Endothelial cell (in vitro differentiated cells): Measurements from ENCODE around the gene THSD7A. TPM values are rescaled to one million over a fixed set of nuclear protein-coding genes. Genes with fewer than 3 reads are reported as not detected.

Experiments
- DNase-seq: peaks from one replicate; pipeline ENCODE4 v3.0.0; 2021; ENCODE audit warnings: low spot score
- H3K27ac Mint-ChIP-seq: one replicate; pipeline ENCODE4 v1.8.0; 2021; ENCODE audit warnings: mixed read lengths, inconsistent platforms; ENCODE audit not compliant: unreplicated experiment
- H3K27me3 Mint-ChIP-seq: one replicate; pipeline ENCODE4 v1.8.0; 2021; ENCODE audit warnings: mild to moderate bottlenecking, moderate library complexity, mixed read lengths, inconsistent platforms; ENCODE audit not compliant: unreplicated experiment
- H3K36me3 Mint-ChIP-seq: one replicate; pipeline ENCODE4 v1.8.0; 2021; ENCODE audit warnings: mild to moderate bottlenecking, low read depth, mixed read lengths, inconsistent platforms; ENCODE audit not compliant: unreplicated experiment
- H3K4me1 Mint-ChIP-seq: one replicate; pipeline ENCODE4 v1.8.0; 2021; ENCODE audit warnings: mild to moderate bottlenecking, mixed read lengths, inconsistent platforms; ENCODE audit not compliant: unreplicated experiment
- H3K4me3 Mint-ChIP-seq: one replicate; pipeline ENCODE4 v1.8.0; 2021; ENCODE audit warnings: mild to moderate bottlenecking, mixed read lengths, inconsistent platforms; ENCODE audit not compliant: unreplicated experiment
- H3K9me3 Mint-ChIP-seq: one replicate; pipeline ENCODE4 v1.8.0; 2021; ENCODE audit warnings: mixed read lengths, inconsistent platforms; ENCODE audit not compliant: unreplicated experiment
- total RNA-seq: library from RNA; stranded (reverse); fragmentation: NEBNext Ultra II Directional; extraction: Animal tissue kit (Norgen Biotek cat#: 25700); gene quantifications from one replicate; pipeline ENCODE4 v1.2.1, GENCODE V29; 2021; ENCODE audit not compliant: unreplicated experiment
- TF ChIP-seq, protein P1 (sequence below): fragments of 200-600 bp; sonication (generic); IDR thresholded peaks from one replicate; pipeline ENCODE4 v1.5.0; 2021; ENCODE audit warnings: antibody characterized with exemption; ENCODE audit not compliant: unreplicated experiment

The THSD7A gene
- total RNA-seq, 1 donor from 2014 or later, result 28.7 TPM

DNA sequence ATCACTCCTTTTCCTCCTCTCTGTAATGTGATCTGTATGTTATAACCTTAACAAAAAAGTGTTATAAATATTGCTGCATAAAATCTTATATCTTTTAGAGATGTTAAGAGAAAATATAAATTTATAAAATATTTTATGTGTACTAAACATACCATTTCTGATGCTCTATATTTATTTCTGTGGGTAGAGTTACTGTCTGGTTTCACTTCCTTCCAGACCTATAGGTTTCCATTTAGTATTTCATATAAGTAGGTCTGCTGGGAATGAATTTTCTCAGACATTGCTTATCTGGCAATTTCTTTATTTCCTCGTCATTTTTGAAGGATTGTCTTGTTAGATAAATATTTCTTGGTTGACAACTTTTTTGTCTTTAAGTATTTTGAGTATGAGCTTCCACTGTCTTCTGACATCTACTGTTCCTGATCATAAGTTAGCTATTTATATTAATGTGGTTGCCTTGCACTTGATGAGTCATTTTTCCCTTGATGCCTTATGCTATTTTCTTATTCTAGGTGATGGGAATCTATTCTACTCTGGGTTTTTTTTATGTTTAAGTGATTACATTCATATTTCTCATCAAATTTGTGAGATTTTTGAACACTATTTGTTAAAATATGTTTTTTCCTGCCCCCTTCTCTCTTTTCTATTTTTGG, 11.2 kb upstream of the THSD7A start:
- Mint-ChIP-seq H3K9me3 (no peaks in the 10 kb centered on the region), H3K27ac (no peak overlapping the region), H3K4me3 (no peak overlapping the region), H3K4me1 (no peaks in the 10 kb centered on the region), H3K27me3 (no peaks in the 10 kb centered on the region), H3K36me3 (no peaks in the 10 kb centered on the region)
- no peak for DNase-seq
- TF ChIP-seq, protein P1, sequence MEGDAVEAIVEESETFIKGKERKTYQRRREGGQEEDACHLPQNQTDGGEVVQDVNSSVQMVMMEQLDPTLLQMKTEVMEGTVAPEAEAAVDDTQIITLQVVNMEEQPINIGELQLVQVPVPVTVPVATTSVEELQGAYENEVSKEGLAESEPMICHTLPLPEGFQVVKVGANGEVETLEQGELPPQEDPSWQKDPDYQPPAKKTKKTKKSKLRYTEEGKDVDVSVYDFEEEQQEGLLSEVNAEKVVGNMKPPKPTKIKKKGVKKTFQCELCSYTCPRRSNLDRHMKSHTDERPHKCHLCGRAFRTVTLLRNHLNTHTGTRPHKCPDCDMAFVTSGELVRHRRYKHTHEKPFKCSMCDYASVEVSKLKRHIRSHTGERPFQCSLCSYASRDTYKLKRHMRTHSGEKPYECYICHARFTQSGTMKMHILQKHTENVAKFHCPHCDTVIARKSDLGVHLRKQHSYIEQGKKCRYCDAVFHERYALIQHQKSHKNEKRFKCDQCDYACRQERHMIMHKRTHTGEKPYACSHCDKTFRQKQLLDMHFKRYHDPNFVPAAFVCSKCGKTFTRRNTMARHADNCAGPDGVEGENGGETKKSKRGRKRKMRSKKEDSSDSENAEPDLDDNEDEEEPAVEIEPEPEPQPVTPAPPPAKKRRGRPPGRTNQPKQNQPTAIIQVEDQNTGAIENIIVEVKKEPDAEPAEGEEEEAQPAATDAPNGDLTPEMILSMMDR, result no peak

- Mint-ChIP-seq H3K27ac (no peak overlapping the region), H3K9me3 (no peaks in the 10 kb centered on the region), H3K4me1 (no peaks in the 10 kb centered on the region), H3K4me3 (no peak overlapping the region), H3K36me3 (no peaks in the 10 kb centered on the region), H3K27me3 (no peaks in the 10 kb centered on the region)
- TF ChIP-seq, protein P1, result no peak
- no peak for DNase-seq
Measured at GRCh38 chr7:11841657-11842056, 9.7 kb upstream of the THSD7A start.

GRCh38 chr7:11835260-11835659, 3.3 kb upstream of the THSD7A start:
- TF ChIP-seq, protein P1, result peak; percentile 47
- no peak overlapping the region for H3K4me3 Mint-ChIP-seq
- no peak for DNase-seq

DNA sequence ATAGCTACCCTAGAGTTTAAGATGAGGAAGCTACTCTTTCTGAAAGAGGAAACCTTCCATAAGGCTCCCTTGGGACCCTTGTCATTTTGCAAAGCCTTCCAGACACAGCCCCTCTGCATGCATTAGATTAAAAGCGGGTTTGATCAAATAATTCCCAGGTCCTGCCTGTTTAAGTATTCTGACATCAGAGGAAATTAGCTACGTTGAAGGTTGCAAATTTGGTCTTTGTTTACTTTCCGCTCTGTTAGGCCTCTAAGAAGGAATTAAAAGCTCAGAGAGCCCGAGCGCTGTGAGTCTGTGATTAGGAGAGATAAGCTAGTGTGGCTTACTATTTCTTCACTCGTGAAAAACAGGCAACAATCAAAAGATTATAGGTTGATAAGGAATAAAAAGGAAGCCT, 1.4 kb upstream of the THSD7A start:
- DNase-seq, result no peak
- H3K27ac Mint-ChIP-seq, result peak overlapping the region; percentile 78
- TF ChIP-seq, protein P1, result no peak
- no peaks in the 10 kb centered on the region for H3K27me3 Mint-ChIP-seq
- H3K4me3 Mint-ChIP-seq, result no peak overlapping the region
- no peaks in the 10 kb centered on the region for H3K9me3 Mint-ChIP-seq
- peaks cover 26% of the 10 kb centered on the region for H3K4me1 Mint-ChIP-seq
- H3K36me3 Mint-ChIP-seq, result no peaks in the 10 kb centered on the region

More at GRCh38 chr7:11835260-11835659, 3.3 kb upstream of the THSD7A start:
- Mint-ChIP-seq H3K4me1 (peaks cover 21% of the 10 kb centered on the region), H3K9me3 (no peaks in the 10 kb centered on the region), H3K27ac (no peak overlapping the region), H3K36me3 (no peaks in the 10 kb centered on the region), H3K27me3 (no peaks in the 10 kb centered on the region)

GRCh38 chr7:11831156-11831735, 752 bp downstream of the THSD7A start:
- Mint-ChIP-seq H3K4me3 (peak overlapping the region; percentile 97), H3K27ac (peak overlapping the region; percentile 37), H3K9me3 (no peaks in the 10 kb centered on the region), H3K4me1 (peaks cover 32% of the 10 kb centered on the region), H3K27me3 (no peaks in the 10 kb centered on the region), H3K36me3 (no peaks in the 10 kb centered on the region)
- TF ChIP-seq, protein P1, result no peak
- no peak for DNase-seq
